Loucy (cell line): ENCODE results near the gene CLEC16A.

ENCODE experiments used
- H2AFZ ChIP-seq: fragments of 200-600 bp; sonication (generic); 2 replicates; pipeline ENCODE4 v1.6.0; 2016; ENCODE audit warnings: antibody characterized with exemption, mild to moderate bottlenecking, low read length, moderate library complexity
- H3F3A ChIP-seq: fragments of 200-600 bp; 2 replicates; pipeline ENCODE4 v1.6.0; 2016; ENCODE audit warnings: antibody characterized with exemption, low read depth, mild to moderate bottlenecking
- H3K27me3 ChIP-seq: fragments of 200-600 bp; sonication (generic); 2 replicates; pipeline ENCODE4 v1.6.1; 2014; ENCODE audit warnings: low read length, mild to moderate bottlenecking; ENCODE audit not compliant: insufficient read depth, poor library complexity, severe bottlenecking
- H3K36me3 ChIP-seq: fragments of 200-600 bp; sonication (generic); 2 replicates; pipeline ENCODE4 v1.6.1; 2016; ENCODE audit warnings: low read length; ENCODE audit not compliant: insufficient read depth
- H3K4me1 ChIP-seq: fragments of 200-600 bp; sonication (generic); 2 replicates; pipeline ENCODE4 v1.5.1; 2014; ENCODE audit warnings: low read length, mild to moderate bottlenecking; ENCODE audit not compliant: insufficient read depth, poor library complexity, severe bottlenecking
- H3K4me2 ChIP-seq: fragments of 200-600 bp; sonication (generic); 2 replicates; pipeline ENCODE4 v1.6.0; 2014; ENCODE audit warnings: antibody characterized with exemption, low read length, low read depth, mild to moderate bottlenecking; ENCODE audit not compliant: poor library complexity, severe bottlenecking
- H3K4me3 ChIP-seq: fragments of 200-600 bp; sonication (generic); 2 replicates; pipeline ENCODE4 v1.5.1; 2014; ENCODE audit warnings: low read length, mild to moderate bottlenecking, mixed read lengths; ENCODE audit not compliant: poor library complexity, severe bottlenecking
- H3K79me2 ChIP-seq: fragments of 200-600 bp; sonication (generic); 2 replicates; pipeline ENCODE4 v1.6.1; 2014; ENCODE audit warnings: low read length; ENCODE audit not compliant: insufficient read depth
- H3K9ac ChIP-seq: fragments of 200-600 bp; sonication (generic); 2 replicates; pipeline ENCODE4 v1.6.0; 2014; ENCODE audit warnings: mild to moderate bottlenecking, low read depth, low read length, moderate library complexity; ENCODE audit not compliant: poor library complexity, severe bottlenecking
- H3K9me2 ChIP-seq: fragments of 200-600 bp; sonication (generic); replicated peaks from 2 replicates; pipeline ENCODE4 v1.6.1; 2016; ENCODE audit warnings: low read depth, low read length, mixed read lengths
- H3K9me3 ChIP-seq: fragments of 200-600 bp; sonication (generic); 2 replicates; pipeline ENCODE4 v1.6.1; 2014; ENCODE audit warnings: mild to moderate bottlenecking, antibody characterized with exemption, low read length, low read depth; ENCODE audit not compliant: insufficient read depth
- H4K20me1 ChIP-seq: fragments of 200-600 bp; sonication (generic); 2 replicates; pipeline ENCODE4 v1.6.0; 2014; ENCODE audit warnings: antibody characterized with exemption, low read length, mild to moderate bottlenecking; ENCODE audit not compliant: insufficient read depth, poor library complexity, severe bottlenecking
- CTCF ChIP-seq: fragments of 200-600 bp; sonication (generic); conservative IDR thresholded peaks from 2 replicates; pipeline ENCODE4 v1.5.1; 2014; ENCODE audit warnings: mild to moderate bottlenecking, antibody characterized with exemption, low read length
- EZH2phosphoT487 ChIP-seq: fragments of 200-600 bp; IDR thresholded peaks from 2 replicates; pipeline ENCODE4 v1.6.1; 2018; ENCODE audit warnings: antibody characterized with exemption, mild to moderate bottlenecking, moderate library complexity, borderline replicate concordance

Gene CLEC16A

GRCh38 chr16:11076259-11077018 lies 132.1 kb downstream of the CLEC16A start:
- no peak for TF ChIP-seq CTCF
- TF ChIP-seq EZH2phosphoT487: no peak
- H3K79me2 ChIP-seq: no peaks in the 10 kb centered on the region
- no peaks in the 10 kb centered on the region for H4K20me1 ChIP-seq
- H2AFZ ChIP-seq: no peak overlapping the region
- H3F3A ChIP-seq: no peaks in the 10 kb centered on the region
- no peaks in the 10 kb centered on the region for H3K36me3 ChIP-seq
- no peak overlapping the region for H3K4me2 ChIP-seq
- H3K9me3 ChIP-seq: no peaks in the 10 kb centered on the region
- H3K4me3 ChIP-seq: no peak overlapping the region
- no peaks in the 10 kb centered on the region for H3K9me2 ChIP-seq
- H3K4me1 ChIP-seq: peaks cover 18% of the 10 kb centered on the region
- H3K27me3 ChIP-seq: no peaks in the 10 kb centered on the region
- H3K9ac ChIP-seq: no peak overlapping the region

GRCh38 chr16:11078812-11079459 lies 134.6 kb downstream of the CLEC16A start:
- Histone ChIP-seq H3F3A (no peaks in the 10 kb centered on the region), H3K9ac (no peak overlapping the region), H3K9me2 (no peaks in the 10 kb centered on the region), H4K20me1 (no peaks in the 10 kb centered on the region), H3K4me2 (peak overlapping the region; percentile 44), H3K9me3 (no peaks in the 10 kb centered on the region), H3K4me3 (no peak overlapping the region), H3K79me2 (no peaks in the 10 kb centered on the region), H3K4me1 (peaks cover 18% of the 10 kb centered on the region), H3K36me3 (no peaks in the 10 kb centered on the region), H2AFZ (no peak overlapping the region), H3K27me3 (no peaks in the 10 kb centered on the region)
- no peak for TF ChIP-seq CTCF
- no peak for TF ChIP-seq EZH2phosphoT487

- Histone ChIP-seq H3F3A (no peaks in the 10 kb centered on the region), H3K36me3 (no peaks in the 10 kb centered on the region), H3K79me2 (no peaks in the 10 kb centered on the region), H3K4me1 (peaks cover 18% of the 10 kb centered on the region), H3K27me3 (no peaks in the 10 kb centered on the region), H3K9me2 (no peaks in the 10 kb centered on the region), H4K20me1 (no peaks in the 10 kb centered on the region), H3K9me3 (no peaks in the 10 kb centered on the region), H3K9ac (no peak overlapping the region), H2AFZ (no peak overlapping the region), H3K4me3 (no peak overlapping the region), H3K4me2 (peak overlapping the region; percentile 44)
- no peak for TF ChIP-seq EZH2phosphoT487
- no peak for TF ChIP-seq CTCF
Observed at GRCh38 chr16:11079652-11080187, 135.4 kb downstream of the CLEC16A start.
